ENCODE data around the gene ADCY5.
"Not testable (repeated sequence)": the region's sequence is repeated elsewhere in the genome, so short reads cannot be mapped to it uniquely, and the experiment has no call there.

Gene ADCY5
- total RNA-seq: 0 to 0.67 (median 0.10) reads per million in 9 experiments

GRCh38 chr3:123448536-123449101, at the start of gene ADCY5:
Gene ADCY5, minus strand, starts transcription at chr3:123449090. Its CDS starts 545 bp downstream, at chr3:123448545.
- Mint-ChIP-seq H3K36me3 (ENCODE audit: insufficient read depth) (no peaks in the 10 kb centered on the region), H3K4me1 (ENCODE audit: low read depth in 2 of 2) (peaks cover 0 to 4% of the 10 kb centered on the region in 2 donors), H3K9me3 (no peaks in the 10 kb centered on the region), H3K4me3 (peak within 1 kb of the TSS; percentile 67 to 77), H3K27me3 (peaks cover 36 to 62% of the 10 kb centered on the region in 2 donors), H3K27ac (no peak within 1 kb of the TSS)
- ATAC-seq (replicated peaks): peak; percentile 15
- peak in 1 of 3 experiments; percentile 4 for DNase-seq

GRCh38 chr3:123493912-123494311, 45.0 kb upstream of the ADCY5 start:
- peak overlapping the region; percentile 15 to 38 for H3K27ac Mint-ChIP-seq
- peaks cover 6% of the 10 kb centered on the region for H3K36me3 Mint-ChIP-seq (ENCODE audit: insufficient read depth)
- no peak for DNase-seq
- ATAC-seq (replicated peaks): no peak
- H3K9me3 Mint-ChIP-seq: no peaks in the 10 kb centered on the region
- H3K4me3 Mint-ChIP-seq: no peak overlapping the region
- H3K4me1 Mint-ChIP-seq (ENCODE audit: low read depth in 2 of 2): peaks cover 9 to 19% of the 10 kb centered on the region in 2 donors
- no peaks in the 10 kb centered on the region for H3K27me3 Mint-ChIP-seq

GRCh38 chr3:123491966-123492587, 43.2 kb upstream of the ADCY5 start:
- Mint-ChIP-seq H3K4me3 (peak overlapping the region; percentile 24 to 59), H3K27ac (peak overlapping the region; percentile 38 to 90), H3K9me3 (no peaks in the 10 kb centered on the region), H3K27me3 (no peaks in the 10 kb centered on the region), H3K4me1 (ENCODE audit: low read depth in 2 of 2) (peaks cover 9 to 19% of the 10 kb centered on the region in 2 donors), H3K36me3 (ENCODE audit: insufficient read depth) (peaks cover 6% of the 10 kb centered on the region)
- ATAC-seq (replicated peaks) (peak; percentile 96), DNase-seq (peak; percentile 11 to 38 (median 17))

DNA sequence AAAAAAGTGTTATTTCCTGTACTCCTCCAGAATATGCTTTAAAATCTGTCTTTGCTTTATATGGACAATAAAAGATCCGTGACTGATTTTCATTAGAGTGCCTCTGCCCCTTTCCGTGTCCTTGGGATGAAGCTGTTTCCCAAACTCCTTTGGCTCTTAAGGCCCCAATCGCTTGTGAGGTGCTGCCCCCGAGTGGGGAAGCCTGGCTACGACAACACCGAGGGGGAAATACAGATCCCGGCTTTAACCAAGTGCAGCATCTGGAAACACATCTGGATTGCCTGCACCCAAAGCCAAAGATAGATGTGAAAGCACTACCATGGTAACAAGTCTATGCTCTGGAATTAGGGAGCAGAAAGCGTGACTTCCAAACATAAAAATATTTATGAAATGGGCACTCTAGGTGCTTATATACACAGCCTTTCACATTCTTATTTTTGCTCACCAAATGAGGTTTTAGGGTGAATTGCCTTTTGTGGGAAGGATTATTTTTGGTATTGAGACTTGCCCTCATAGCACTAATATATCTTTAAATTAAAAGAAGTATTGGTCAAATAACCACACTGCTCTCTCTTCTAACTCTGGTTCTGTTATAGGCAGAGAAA, 40.6 kb upstream of the ADCY5 start:
- Mint-ChIP-seq H3K4me3 (no peak overlapping the region), H3K36me3 (ENCODE audit: insufficient read depth) (peaks cover 6% of the 10 kb centered on the region), H3K9me3 (no peaks in the 10 kb centered on the region), H3K4me1 (ENCODE audit: low read depth in 2 of 2) (peaks cover 9 to 19% of the 10 kb centered on the region in 2 donors), H3K27ac (no peak overlapping the region), H3K27me3 (peaks cover 6 to 12% of the 10 kb centered on the region in 2 donors)
- DNase-seq (peak; percentile 15 to 46 (median 21)), ATAC-seq (replicated peaks) (no peak)

DNA sequence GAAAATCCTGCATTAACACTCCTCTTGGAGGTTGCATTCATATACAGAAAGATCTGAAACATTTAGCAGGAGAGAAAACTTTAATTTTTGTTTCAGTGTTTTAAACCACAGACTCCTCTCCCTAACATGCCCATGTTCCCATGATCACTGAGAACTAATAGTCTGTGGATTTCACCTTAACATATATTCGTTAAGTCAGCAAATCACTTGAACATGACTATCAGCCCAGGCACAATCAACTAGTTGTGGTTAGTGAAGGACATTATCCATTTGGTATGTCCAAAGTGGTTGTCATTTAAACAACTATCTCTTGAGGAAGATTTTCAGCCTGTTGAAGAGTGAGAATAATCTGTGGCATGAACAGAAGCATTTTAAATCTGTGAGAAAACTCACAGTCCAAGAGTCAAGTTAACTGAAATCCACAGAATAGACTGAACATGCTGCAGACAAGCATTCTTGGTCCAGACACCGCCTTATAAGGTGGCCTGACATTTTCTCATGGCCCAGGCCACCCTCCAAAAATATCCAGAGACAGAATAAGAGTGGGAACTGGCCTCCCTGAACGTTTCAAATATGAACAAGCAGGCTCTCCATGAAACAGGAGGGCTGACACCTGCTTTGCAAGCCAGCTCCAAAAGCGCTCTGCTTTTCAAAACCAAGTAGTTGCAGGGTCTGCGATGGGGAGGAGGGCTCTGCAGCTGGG, 39.9 kb upstream of the ADCY5 start:
- no peaks in the 10 kb centered on the region for H3K9me3 Mint-ChIP-seq
- DNase-seq (no peak), ATAC-seq (replicated peaks) (no peak)
- H3K36me3 Mint-ChIP-seq (ENCODE audit: insufficient read depth): peaks cover 6% of the 10 kb centered on the region
- peaks cover 6 to 15% of the 10 kb centered on the region in 2 donors for H3K27me3 Mint-ChIP-seq
- H3K27ac Mint-ChIP-seq: peak overlapping the region in 1 of 2 donors; percentile 39
- no peak overlapping the region for H3K4me3 Mint-ChIP-seq
- peaks cover 9 to 17% of the 10 kb centered on the region in 2 donors for H3K4me1 Mint-ChIP-seq (ENCODE audit: low read depth in 2 of 2)

GRCh38 chr3:123487063-123487462, 38.2 kb upstream of the ADCY5 start:
- H3K36me3 Mint-ChIP-seq (ENCODE audit: insufficient read depth); H3K4me1 Mint-ChIP-seq (ENCODE audit: low read depth in 2 of 2); DNase-seq; H3K27ac Mint-ChIP-seq; H3K4me3 Mint-ChIP-seq; H3K9me3 Mint-ChIP-seq; ATAC-seq (replicated peaks): not testable (repeated sequence)
- peaks cover 6 to 15% of the 10 kb centered on the region in 2 donors for H3K27me3 Mint-ChIP-seq

GRCh38 chr3:123486460-123486859, 37.6 kb upstream of the ADCY5 start:
- H3K9me3 Mint-ChIP-seq: no peaks in the 10 kb centered on the region
- H3K36me3 Mint-ChIP-seq (ENCODE audit: insufficient read depth): peaks cover 8% of the 10 kb centered on the region
- H3K4me3 Mint-ChIP-seq: no peak overlapping the region
- peaks cover 8 to 15% of the 10 kb centered on the region in 2 donors for H3K27me3 Mint-ChIP-seq
- no peak overlapping the region for H3K27ac Mint-ChIP-seq
- no peak for ATAC-seq (replicated peaks)
- peaks cover 3 to 4% of the 10 kb centered on the region in 2 donors for H3K4me1 Mint-ChIP-seq (ENCODE audit: low read depth in 2 of 2)
- no peak for DNase-seq

DNA sequence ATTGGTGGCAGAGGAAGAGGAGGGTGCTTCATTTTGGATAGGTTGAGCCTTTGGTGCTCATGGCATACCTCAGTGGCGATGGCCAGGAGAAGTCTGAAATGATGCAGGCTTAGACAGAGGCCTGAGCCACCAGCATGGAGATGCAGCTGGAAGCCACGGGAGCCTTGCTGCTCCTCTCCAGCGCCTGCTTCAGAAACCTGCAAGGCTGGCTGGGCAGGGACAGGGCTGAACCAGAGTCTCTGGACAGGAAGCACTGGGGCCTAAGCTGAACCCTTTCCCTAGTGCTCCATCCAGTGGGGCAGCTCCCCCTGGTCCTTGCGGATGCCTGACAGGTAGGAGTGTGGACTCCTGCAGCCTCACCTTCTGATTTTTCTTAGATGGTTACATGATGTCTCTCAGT, 36.7 kb upstream of the ADCY5 start:
- Mint-ChIP-seq H3K36me3 (ENCODE audit: insufficient read depth) (peaks cover 2% of the 10 kb centered on the region), H3K27me3 (peaks cover 10 to 15% of the 10 kb centered on the region in 2 donors), H3K27ac (no peak overlapping the region), H3K4me1 (ENCODE audit: low read depth in 2 of 2) (no peaks in the 10 kb centered on the region), H3K4me3 (no peak overlapping the region), H3K9me3 (no peaks in the 10 kb centered on the region)
- no peak for ATAC-seq (replicated peaks)
- DNase-seq: no peak

- ATAC-seq (replicated peaks) (no peak), DNase-seq (no peak)
- Mint-ChIP-seq H3K9me3 (no peaks in the 10 kb centered on the region), H3K27ac (no peak overlapping the region), H3K4me1 (ENCODE audit: low read depth in 2 of 2) (no peaks in the 10 kb centered on the region), H3K27me3 (peaks cover 10 to 35% of the 10 kb centered on the region in 2 donors), H3K4me3 (no peak overlapping the region), H3K36me3 (ENCODE audit: insufficient read depth) (peaks cover 5% of the 10 kb centered on the region)
Measured at GRCh38 chr3:123483146-123483545, 34.3 kb upstream of the ADCY5 start.

- H3K27ac Mint-ChIP-seq: no peak overlapping the region
- DNase-seq (no peak), ATAC-seq (replicated peaks) (no peak)
- no peaks in the 10 kb centered on the region for H3K9me3 Mint-ChIP-seq
- no peaks in the 10 kb centered on the region for H3K4me1 Mint-ChIP-seq (ENCODE audit: low read depth in 2 of 2)
- H3K27me3 Mint-ChIP-seq: peaks cover 15 to 48% of the 10 kb centered on the region in 2 donors
- peaks cover 5% of the 10 kb centered on the region for H3K36me3 Mint-ChIP-seq (ENCODE audit: insufficient read depth)
- no peak overlapping the region for H3K4me3 Mint-ChIP-seq
Measured at GRCh38 chr3:123481722-123482457, 33.0 kb upstream of the ADCY5 start.

DNA sequence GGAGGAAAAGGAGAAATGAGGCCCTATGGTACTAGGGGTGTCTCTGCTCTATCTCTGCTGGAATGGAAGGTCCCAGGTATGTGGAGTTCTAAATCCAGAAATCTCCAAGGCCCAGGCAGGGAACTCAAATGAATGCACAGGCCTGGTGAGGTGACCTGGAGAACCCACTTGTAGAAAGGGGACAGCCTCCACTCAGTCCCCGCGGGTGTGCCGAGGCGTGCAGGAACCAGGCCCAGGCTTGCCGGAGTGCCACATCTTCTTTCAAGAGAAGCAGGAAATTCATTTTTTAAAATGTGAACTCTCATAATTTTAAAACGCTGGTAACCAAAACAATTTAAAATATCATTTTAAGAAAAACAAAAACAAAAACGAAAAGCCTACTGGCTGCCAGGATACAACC, 32.2 kb upstream of the ADCY5 start:
- DNase-seq (no peak), ATAC-seq (replicated peaks) (no peak)
- H3K4me1 Mint-ChIP-seq (ENCODE audit: low read depth in 2 of 2): no peaks in the 10 kb centered on the region
- peaks cover 5% of the 10 kb centered on the region for H3K36me3 Mint-ChIP-seq (ENCODE audit: insufficient read depth)
- H3K27ac Mint-ChIP-seq: no peak overlapping the region
- peaks cover 22 to 56% of the 10 kb centered on the region in 2 donors for H3K27me3 Mint-ChIP-seq
- H3K9me3 Mint-ChIP-seq: no peaks in the 10 kb centered on the region
- H3K4me3 Mint-ChIP-seq: no peak overlapping the region

DNA sequence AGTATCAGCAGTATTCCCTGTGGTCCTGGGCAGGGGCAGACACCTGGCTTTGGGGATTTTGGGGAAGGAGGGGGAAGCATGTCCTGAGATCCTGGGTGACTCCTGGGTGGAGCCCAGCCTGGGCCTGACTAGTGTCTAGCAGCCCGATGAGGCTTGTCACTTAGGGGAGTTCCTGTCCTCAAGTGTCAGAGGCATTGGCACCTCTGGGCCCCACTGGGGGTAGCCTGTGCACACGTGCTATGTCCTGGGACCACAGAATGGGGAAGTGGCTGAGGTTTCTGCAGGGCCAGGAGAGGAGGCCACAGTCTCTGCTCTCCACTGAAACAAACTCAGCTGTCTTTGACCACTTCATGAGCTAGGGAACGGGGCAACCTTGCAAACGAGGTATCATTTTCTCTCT, 31.5 kb upstream of the ADCY5 start:
- Mint-ChIP-seq H3K4me1 (ENCODE audit: low read depth in 2 of 2) (no peaks in the 10 kb centered on the region), H3K36me3 (ENCODE audit: insufficient read depth) (peaks cover 5% of the 10 kb centered on the region), H3K4me3 (no peak overlapping the region), H3K27ac (no peak overlapping the region), H3K27me3 (peaks cover 25 to 60% of the 10 kb centered on the region in 2 donors), H3K9me3 (no peaks in the 10 kb centered on the region)
- ATAC-seq (replicated peaks): no peak
- no peak for DNase-seq

DNA sequence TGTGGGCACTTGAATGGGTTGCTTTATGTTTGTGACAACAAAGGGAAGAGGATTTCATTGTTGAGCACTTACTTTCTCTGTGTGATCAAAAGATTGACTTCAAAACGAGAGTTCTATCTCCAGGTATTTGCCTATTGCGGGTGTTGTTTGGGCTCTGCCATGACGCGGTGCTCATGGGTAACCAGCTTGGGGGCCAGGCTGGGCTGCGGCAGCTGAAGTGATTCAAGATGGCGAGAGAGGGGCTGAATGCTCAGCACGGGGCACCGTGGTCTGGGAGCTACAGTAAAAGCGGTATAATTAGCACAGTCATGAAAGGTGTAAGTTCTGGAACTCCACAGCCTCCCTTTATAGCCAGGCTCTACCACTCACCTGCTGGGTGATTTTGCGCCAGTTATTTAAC, 31.0 kb upstream of the ADCY5 start:
- H3K4me3 Mint-ChIP-seq: no peak overlapping the region
- no peaks in the 10 kb centered on the region for H3K9me3 Mint-ChIP-seq
- no peak for ATAC-seq (replicated peaks)
- no peak overlapping the region for H3K27ac Mint-ChIP-seq
- H3K27me3 Mint-ChIP-seq: peaks cover 26 to 60% of the 10 kb centered on the region in 2 donors
- no peak for DNase-seq
- H3K4me1 Mint-ChIP-seq (ENCODE audit: low read depth in 2 of 2): no peaks in the 10 kb centered on the region
- H3K36me3 Mint-ChIP-seq (ENCODE audit: insufficient read depth): peaks cover 5% of the 10 kb centered on the region

All from effector memory CD8-positive, alpha-beta T cell (primary cell).